K562 (cell line): Measurements from ENCODE around the gene NDUFS6. TPM values are rescaled to one million over a fixed set of nuclear protein-coding genes. Genes with fewer than 3 reads are reported as not detected.
A peak's percentile ranks its signal among the peaks of the same experiment; 100 is the strongest.

Experiments used
- ATAC-seq: fragments of 200-7000 bp; cut with Tn5 transposase; 3 replicates; pipeline ENCODE4 v1.9.1; 2020; ENCODE audit warnings: moderate library complexity
- BruUV-seq: library from RNA; stranded (reverse); fragments of 400-500 nt; replicated peaks from 2 replicates; lab custom pipeline; 2021; lab: Mats Ljungman, UMichigan
- CTCF ChIA-PET: fragments of 300-600 bp; formaldehyde crosslinking; extraction: SDS; loops from one replicate; lab custom pipeline; 2021; ENCODE audit warnings: low intra/inter-chr PET ratio; lab: Yijun Ruan, JAX
- POLR2A ChIA-PET: fragments of 300-600, 350-650 bp; sonication (Branson Sonifier 250); formaldehyde crosslinking; extraction: SDS; loops from one replicate; lab custom pipeline; 2021; ENCODE audit warnings: antibody characterized with exemption, inconsistent platforms; lab: Yijun Ruan, JAX
- DNase-seq, 4 experiments: peaks; one replicate each; pipeline versions ENCODE4 v3.0.0 to v3.0.0-alpha.2; 2011 to 2018; ENCODE audit warnings: low spot score in 3 of 4, mixed read lengths in 3 of 4; ENCODE audit errors: extremely low read depth in 1 of 4
- FAIRE-seq: peaks from 2 replicates; lab custom pipeline; 2011; peaks lifted over from hg19 to GRCh38; lab: Jason Lieb, UNC
- H2AFZ ChIP-seq: 2 replicates; pipeline ENCODE4 v1.6.0; 2011; ENCODE audit warnings: low read depth, low read length, control low read depth, inconsistent platforms
- H3K27ac ChIP-seq: fragments of 200-600 bp; 3 replicates; pipeline ENCODE4 v1.8.0; 2011; ENCODE audit warnings: low read depth, mild to moderate bottlenecking, control low read depth, inconsistent platforms, low read length, moderate library complexity, mixed read lengths; ENCODE audit errors: extremely low read depth
- H3K27me3 ChIP-seq, 2 experiments: fragments of 300-600 bp in 1 of 2; 2 replicates in 1 of 2; 3 replicates in 1 of 2; pipeline versions ENCODE4 v1.6.0 to v1.8.0; 2011; ENCODE audit warnings: inconsistent platforms in 2 of 2, low read length in 2 of 2, mild to moderate bottlenecking in 1 of 2, mixed read lengths in 1 of 2, moderate library complexity in 1 of 2; ENCODE audit not compliant: control insufficient read depth in 2 of 2, insufficient read depth in 2 of 2
- H3K36me3 ChIP-seq: fragments of 300-600 bp; 3 replicates; pipeline ENCODE4 v1.8.0; 2011; ENCODE audit warnings: mild to moderate bottlenecking, low read length, inconsistent platforms; ENCODE audit not compliant: control insufficient read depth, insufficient read depth
- H3K4me1 ChIP-seq, 2 experiments: fragments of 200-600 bp in 1 of 2; replicated peaks in 1 of 2; 2 replicates in 1 of 2; 3 replicates in 1 of 2; pipeline versions ENCODE4 v1.5.1 to v1.8.0; 2011; ENCODE audit warnings: inconsistent platforms in 2 of 2, low read length in 2 of 2, mild to moderate bottlenecking in 1 of 2, mixed read lengths in 1 of 2, moderate library complexity in 1 of 2; ENCODE audit not compliant: control insufficient read depth in 2 of 2, insufficient read depth in 2 of 2
- H3K4me2 ChIP-seq: 2 replicates; pipeline ENCODE4 v1.6.1; 2011; ENCODE audit warnings: low read length, control low read depth, inconsistent platforms, mixed read lengths; ENCODE audit not compliant: insufficient read depth
- H3K4me3 ChIP-seq: fragments of 200-600 bp; sonication (generic), shearing (Covaris generic); 2 replicates; pipeline ENCODE4 v1.5.1; 2016; ENCODE audit warnings: control low read depth, inconsistent platforms
- H3K79me2 ChIP-seq: fragments of 200-600 bp; 3 replicates; pipeline ENCODE4 v1.8.0; 2011; ENCODE audit warnings: low read length, inconsistent platforms; ENCODE audit not compliant: control insufficient read depth, insufficient read depth
- H3K9ac ChIP-seq, 2 experiments: 2 replicates each; pipeline versions ENCODE4 v1.6.0 to v1.6.1; 2011; ENCODE audit warnings: low read depth in 2 of 2, low read length in 2 of 2, control low read depth in 1 of 2, inconsistent platforms in 1 of 2, mild to moderate bottlenecking in 1 of 2, mixed read lengths in 1 of 2; ENCODE audit not compliant: insufficient read depth in 1 of 2
- H3K9me1 ChIP-seq: one replicate; pipeline ENCODE4 v1.6.0; 2011; ENCODE audit warnings: inconsistent platforms, mild to moderate bottlenecking, low read length, moderate library complexity; ENCODE audit not compliant: control insufficient read depth, insufficient read depth
- H3K9me3 ChIP-seq: replicated peaks from 2 replicates; pipeline ENCODE4 v1.5.1; 2011; ENCODE audit warnings: low read depth, low read length, inconsistent platforms; ENCODE audit not compliant: control insufficient read depth, insufficient read depth
- H4K20me1 ChIP-seq: replicated peaks from 2 replicates; pipeline ENCODE4 v1.6.1; 2011; ENCODE audit warnings: low read length, inconsistent platforms, mixed read lengths; ENCODE audit not compliant: control insufficient read depth, insufficient read depth
- CREBBP ChIP-seq: IDR thresholded peaks from one replicate; pipeline ENCODE4 v1.6.1; 2012; ENCODE audit warnings: low read depth, mild to moderate bottlenecking, control low read depth, inconsistent platforms, low read length
- FOXA3 ChIP-seq, 2 experiments: fragments of 450-650 bp in 1 of 2; sonication (generic) in 1 of 2; formaldehyde crosslinking; IDR thresholded peaks in 1 of 2; conservative IDR thresholded peaks in 1 of 2; 2 replicates each; pipeline versions ENCODE4 v1.4.0 to v1.8.0; 2020 to 2022; ENCODE audit warnings: mild to moderate bottlenecking in 2 of 2, missing genetic modification reagents in 1 of 2
- HMG20B ChIP-seq: fragments of 250-450 bp; sonication (Bioruptor Pico); IDR thresholded peaks from 2 replicates; pipeline ENCODE4 v1.5.0; 2021; ENCODE audit warnings: mild to moderate bottlenecking
- HNRNPLL ChIP-seq: fragments of 200-400 bp; formaldehyde crosslinking; IDR thresholded peaks from 2 replicates; pipeline ENCODE4 v1.6.1; 2017; ENCODE audit warnings: low read length, low read depth, mild to moderate bottlenecking; ENCODE audit not compliant: poor library complexity, severe bottlenecking
- ILK ChIP-seq: fragments of 450-650 bp; IDR thresholded peaks from 2 replicates; pipeline ENCODE4 v1.6.1; 2016; ENCODE audit warnings: missing genetic modification characterization, low read depth, mild to moderate bottlenecking, missing compliant biosample characterization, moderate library complexity, borderline replicate concordance
- JUN ChIP-seq, 2 experiments: sonication (generic) in 1 of 2; formaldehyde crosslinking in 1 of 2; IDR thresholded peaks; 2 replicates each; pipeline versions ENCODE4 v1.6.1 to v1.8.0; 2012 to 2022; ENCODE audit warnings: borderline replicate concordance in 2 of 2, mild to moderate bottlenecking in 2 of 2, improper control_type of control experiment in 1 of 2, low read depth in 1 of 2, low read length in 1 of 2, missing genetic modification reagents in 1 of 2
- KDM2B ChIP-seq: fragments of 250-450 bp; sonication (Bioruptor Pico); IDR thresholded peaks from 2 replicates; pipeline ENCODE4 v1.8.0; 2021; ENCODE audit warnings: mild to moderate bottlenecking, moderate library complexity
- MAFG ChIP-seq: fragments of 450-650 bp; conservative IDR thresholded peaks from 2 replicates; pipeline ENCODE4 v1.6.1; 2016; ENCODE audit warnings: missing genetic modification characterization, missing compliant biosample characterization
- ZNF146 ChIP-seq: IDR thresholded peaks from one replicate; pipeline ENCODE4 v1.6.1; 2018; ENCODE audit warnings: missing compliant biosample characterization; ENCODE audit not compliant: unreplicated experiment
- ZNF354B ChIP-seq: fragments of 250-450 bp; sonication (Bioruptor Pico); IDR thresholded peaks from 2 replicates; pipeline ENCODE4 v1.4.0; 2020
- WGBS: fragments of 100-300 bp; shearing (Covaris generic); methylation state at CpG from one replicate; pipeline ENCODE4 v1.1.6; 2016; ENCODE audit warnings: low coverage, mixed read lengths; ENCODE audit not compliant: insufficient coverage; ENCODE audit errors: missing lambda C conversion rate; 5-methylcytosine and 5-hydroxymethylcytosine counted together
- in situ Hi-C: fragments of 300-500 bp; cut with MboI; formaldehyde crosslinking; loops from 4 replicates; pipeline ENCODE4 v1.15.0; 2018; ENCODE audit warnings: inconsistent platforms, mixed read lengths
- intact Hi-C: fragments of 100-400 bp; cut with micrococcal nuclease; formaldehyde crosslinking; loops from 2 replicates; pipeline ENCODE4 v1.14.2; 2022
- polyA plus RNA-seq, 8 experiments: library from polyadenylated mRNA; depleted of rRNA in 4 of 8; stranded (reverse) in 5 of 8; unstranded in 3 of 8; fragments of >200 nt; fragmentation: Nextera tagmentation in 2 of 8; fragmentation: Illumina TruSeq in 1 of 8; extraction: Ambion mirVana in 2 of 8; extraction: Trizol in 1 of 8; gene quantifications; 2 replicates each; pipeline versions ENCODE4 v1.2.1 to v1.2.3, GENCODE V29; 2011 to 2014; ENCODE audit warnings: inconsistent platforms in 1 of 8, missing spikeins in 1 of 8
- total RNA-seq, 7 experiments: library from RNA; depleted of rRNA in 6 of 7; stranded (reverse); fragments of >200 nt in 6 of 7; fragmentation: Illumina TruSeq in 2 of 7; extraction: Trizol in 2 of 7; gene quantifications; 2 replicates each; pipeline versions ENCODE4 v1.2.1 to v1.2.3, GENCODE V29; 2011 to 2021; ENCODE audit warnings: low replicate concordance in 1 of 7

Gene NDUFS6
- total and polyA plus RNA-seq, 9 of the 15 experiments (the other 6 are each of a cell fraction or from before 2014, with no cell fraction given), result 36.1 to 291 (median 77.0) TPM

DNA sequence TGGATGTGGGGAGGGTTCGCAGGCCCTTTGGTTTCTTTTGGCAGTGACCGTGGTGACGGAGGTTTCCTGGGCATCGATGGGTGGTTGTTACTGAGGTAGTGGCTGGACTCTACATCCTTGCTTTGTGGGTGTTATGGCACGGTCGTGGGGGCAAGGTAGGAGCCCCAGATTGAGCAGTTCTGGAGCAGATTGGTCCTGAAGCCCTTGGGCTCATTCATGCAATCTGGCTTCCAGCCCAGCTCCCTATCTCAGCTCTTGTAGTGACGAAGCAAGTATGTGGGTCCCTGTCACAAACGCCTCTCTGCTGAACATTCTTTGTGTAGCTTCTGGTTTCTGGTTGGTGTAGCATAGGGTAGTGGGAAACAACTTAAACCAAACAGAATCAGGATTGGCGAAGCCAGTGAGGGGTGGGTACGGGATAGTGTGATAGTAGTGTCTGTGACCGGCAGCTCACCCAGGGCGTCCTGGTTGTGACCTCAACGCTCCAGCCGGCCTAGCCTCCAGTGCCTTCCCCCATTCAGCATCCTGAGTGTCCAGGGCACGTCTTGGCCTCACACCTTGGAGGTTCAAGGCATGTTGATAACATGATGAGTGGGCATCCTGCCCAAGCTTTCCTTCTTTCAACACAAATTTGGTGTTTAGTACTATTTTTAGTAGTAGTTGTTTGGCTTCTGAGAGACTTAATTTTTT, 2.9 kb downstream of the NDUFS6 start:
- Histone ChIP-seq H2AFZ (no peak overlapping the region), H3K36me3 (peaks cover 72% of the 10 kb centered on the region), H4K20me1 (peaks cover 4% of the 10 kb centered on the region; the same call in 1 of the 2 replicates), H3K9me3 (no peaks in the 10 kb centered on the region), H3K4me3 (no peak overlapping the region), H3K9ac (peak overlapping the region in 1 of 2 experiments; percentile 0; a peak in 1 of 4 replicates), H3K27ac (no peak overlapping the region), H3K4me1 (peaks cover 0 to 17% of the 10 kb centered on the region in 2 experiments; a peak in 3 of 5 replicates), H3K4me2 (no peak overlapping the region), H3K27me3 (no peaks in the 10 kb centered on the region), H3K9me1 (no peaks in the 10 kb centered on the region), H3K79me2 (peaks cover 99% of the 10 kb centered on the region)
- intact Hi-C loops, result no loop called here
- BruUV-seq, result no TSS peak
- POLR2A ChIA-PET, result interaction anchor here (0.7 to 0.8 kb wide), 2 partner anchors 51 to 373 kb away, joined by 3 to 4 read pairs; no protein-coding TSS in a partner anchor
- TF ChIP-seq KDM2B (no peak), ZNF146 (CRISPR knock-in tag) (no peak), MAFG (peak; percentile 43), HMG20B (CRISPR knock-in tag) (no peak)
- CTCF ChIA-PET, result no interaction called here
- in situ Hi-C loops, result no loop called here
- FAIRE-seq (no peak), DNase-seq (no peak), ATAC-seq (no peak)
- 86% methylated on average over 15 of the region's 15 CpGs for WGBS

DNA sequence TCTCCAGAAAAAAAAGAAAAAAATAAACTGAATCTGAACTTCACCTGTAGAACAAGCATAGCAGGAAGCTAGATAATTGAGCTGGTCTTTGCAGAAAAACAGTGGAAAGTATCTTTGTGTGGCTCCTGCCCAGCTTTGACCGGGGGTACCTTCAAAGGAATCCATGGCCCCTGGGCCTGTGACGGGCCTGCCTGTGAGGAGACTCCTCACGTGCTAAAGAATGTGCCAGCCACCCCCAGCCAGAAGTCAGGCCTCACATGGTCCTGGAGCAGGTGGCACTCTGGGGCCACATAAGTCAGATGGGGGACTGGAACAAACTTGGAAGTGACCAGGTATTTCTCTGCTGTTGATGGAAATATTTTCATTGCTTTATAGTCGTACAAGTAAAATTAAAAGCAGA, 4.1 kb downstream of the NDUFS6 start:
- H2AFZ ChIP-seq, result no peak overlapping the region
- peaks cover 0 to 16% of the 10 kb centered on the region in 2 experiments; a peak in 3 of 5 replicates for H3K4me1 ChIP-seq
- intact Hi-C loops (no loop called here), in situ Hi-C loops (no loop called here)
- H3K4me3 ChIP-seq, result no peak overlapping the region
- no peak for DNase-seq
- no peaks in the 10 kb centered on the region for H3K27me3 ChIP-seq
- peaks cover 4% of the 10 kb centered on the region; the same call in 1 of the 2 replicates for H4K20me1 ChIP-seq
- peaks cover 100% of the 10 kb centered on the region for H3K79me2 ChIP-seq
- CTCF ChIA-PET, result no interaction called here
- H3K27ac ChIP-seq, result no peak overlapping the region
- peaks cover 84% of the 10 kb centered on the region for H3K36me3 ChIP-seq
- 94% methylated on average over 4 of the region's 4 CpGs for WGBS
- no peak for FAIRE-seq
- H3K9ac ChIP-seq, result no peak overlapping the region
- BruUV-seq, result no TSS peak
- TF ChIP-seq CREBBP (no peak), ILK (tag) (no peak), ZNF354B (no peak), JUN (IDR thresholded peaks at IDR 0.05; ENCODE audit: borderline replicate concordance, low read depth, low read length) (no peak), JUN (CRISPR knock-in tag; IDR thresholded peaks at IDR 0.05; ENCODE audit: borderline replicate concordance) (no peak), HNRNPLL (no peak), FOXA3 (CRISPR knock-in tag; conservative IDR thresholded peaks at IDR 0.05 in 1 of 2, IDR thresholded peaks at IDR 0.05 in 1 of 2) (no peak)
- ATAC-seq, result no peak
- H3K9me3 ChIP-seq, result no peaks in the 10 kb centered on the region
- POLR2A ChIA-PET, result no interaction called here
- no peaks in the 10 kb centered on the region for H3K9me1 ChIP-seq
- H3K4me2 ChIP-seq, result no peak overlapping the region
